Islet of Langerhans (tissue), 1 donor: ENCODE data around the gene ZGRF1.
"Not testable (repeated sequence)": the region's sequence is repeated elsewhere in the genome, so short reads cannot be mapped to it uniquely, and the experiment has no call there.

Source experiments
- FAIRE-seq: peaks from one replicate; lab custom pipeline; 2011; peaks lifted over from hg19 to GRCh38; lab: Jason Lieb, UNC

ZGRF1 gene

DNA sequence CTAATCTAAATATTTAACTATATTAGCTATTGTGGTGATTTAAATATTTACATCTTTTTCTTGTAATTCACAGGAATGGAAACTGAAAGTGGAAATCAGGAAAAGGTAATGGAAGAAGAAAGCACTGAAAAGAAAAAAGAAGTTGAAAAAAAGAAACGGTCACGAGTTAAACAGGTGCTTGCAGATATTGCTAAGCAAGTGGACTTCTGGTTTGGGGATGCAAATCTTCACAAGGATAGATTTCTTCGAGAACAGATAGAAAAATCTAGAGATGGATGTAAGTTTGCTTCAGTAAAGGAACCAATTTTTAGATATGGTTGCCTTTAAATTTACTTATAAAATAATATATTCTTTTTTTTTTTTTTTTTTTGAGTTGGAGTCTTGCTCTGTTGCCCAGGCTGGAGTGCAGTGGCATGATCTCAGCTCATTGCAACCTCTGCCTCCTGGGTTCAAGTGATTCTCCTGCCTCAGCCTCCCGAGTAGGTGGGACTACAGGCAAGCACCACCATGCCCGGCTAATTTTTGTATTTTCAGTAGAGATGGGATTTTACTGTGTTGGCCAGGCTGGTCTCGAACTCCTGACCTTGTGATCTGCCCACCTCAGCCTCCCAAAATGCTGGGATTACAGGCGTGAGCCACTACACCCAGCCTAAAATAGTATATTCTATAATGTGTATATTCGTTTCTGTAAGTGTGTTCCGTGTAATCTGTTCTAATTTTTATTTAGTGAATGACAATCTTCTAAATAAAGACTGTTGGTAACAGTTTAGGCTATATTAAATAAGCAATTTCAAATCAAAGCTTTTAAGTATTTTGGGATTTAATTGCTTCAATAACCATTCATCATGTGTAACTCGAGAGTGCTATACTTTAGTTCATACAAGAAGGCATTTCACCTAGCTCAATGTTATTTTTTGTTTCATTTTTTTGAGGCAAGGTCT, 8.2 kb upstream of the ZGRF1 start:
- not testable (repeated sequence) for FAIRE-seq

DNA sequence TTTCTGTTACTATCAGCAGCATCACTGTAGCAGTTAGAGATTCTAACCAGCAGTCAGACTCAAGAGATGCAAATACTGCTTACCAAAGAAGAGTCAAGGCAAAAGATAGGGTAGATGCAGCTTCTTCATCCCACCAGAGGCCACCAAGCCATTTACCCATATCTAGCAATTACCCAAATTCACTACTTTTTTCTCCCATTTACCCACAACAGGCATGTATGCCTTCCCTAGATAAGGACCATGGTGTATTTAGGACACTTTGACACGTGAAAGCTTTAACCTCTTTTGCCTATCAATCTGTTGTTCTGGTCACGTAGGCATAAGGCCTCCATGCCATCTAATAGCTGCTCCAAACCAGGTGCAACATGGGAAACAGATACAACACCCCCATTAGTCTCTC, 5.8 kb upstream of the ZGRF1 start:
- no peak for FAIRE-seq

DNA sequence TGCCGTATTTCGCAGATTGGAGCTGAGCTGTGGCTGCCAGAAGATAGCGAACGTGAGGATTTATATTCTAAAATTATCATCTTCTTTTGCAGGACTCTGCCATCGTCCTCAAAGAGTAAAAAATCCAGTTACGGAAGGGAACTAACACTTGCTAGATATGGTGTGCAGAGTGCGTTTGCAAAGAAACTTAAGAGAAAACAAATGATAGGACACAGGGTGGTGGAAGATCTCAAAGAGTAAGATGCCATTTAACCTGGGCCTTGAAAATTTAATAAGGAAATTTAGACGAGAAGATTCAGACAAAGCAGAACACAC, 800 bp upstream of the ZGRF1 start:
- no peak for FAIRE-seq

DNA sequence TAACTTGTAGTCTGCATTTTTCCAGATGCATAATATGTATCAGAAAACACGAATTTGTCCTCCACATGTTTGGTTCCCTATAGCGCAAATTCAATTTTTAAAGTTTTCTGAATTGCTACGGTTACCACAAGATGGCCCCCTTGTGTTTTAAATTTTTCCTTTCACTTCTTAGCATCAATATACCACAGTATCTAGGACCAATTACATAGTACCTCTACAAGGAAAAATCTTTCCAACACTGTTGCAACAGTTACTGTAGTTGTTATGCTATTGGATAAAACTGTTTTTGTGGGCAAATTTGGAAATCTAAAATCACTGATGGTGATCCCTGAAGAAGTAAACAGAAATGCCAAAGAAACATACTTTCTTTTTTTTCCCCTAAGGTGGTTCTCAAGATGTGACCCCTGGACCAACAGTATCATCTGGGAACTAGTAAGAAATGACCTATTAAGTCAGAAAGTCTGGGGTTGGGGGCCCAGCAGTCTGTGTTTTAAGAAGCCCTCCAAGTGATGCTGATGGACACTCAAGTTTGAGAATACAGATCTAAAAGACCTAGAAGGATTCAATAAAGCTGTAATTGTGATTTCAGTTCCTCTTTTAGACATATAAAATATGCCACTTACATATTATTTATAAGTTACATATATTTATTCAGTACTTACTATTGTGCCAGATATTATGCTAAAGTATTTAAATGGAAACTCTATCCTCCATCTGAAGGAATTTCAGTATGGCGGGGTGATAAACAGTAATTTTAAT, 3.1 kb downstream of the ZGRF1 start:
- no peak for FAIRE-seq

DNA sequence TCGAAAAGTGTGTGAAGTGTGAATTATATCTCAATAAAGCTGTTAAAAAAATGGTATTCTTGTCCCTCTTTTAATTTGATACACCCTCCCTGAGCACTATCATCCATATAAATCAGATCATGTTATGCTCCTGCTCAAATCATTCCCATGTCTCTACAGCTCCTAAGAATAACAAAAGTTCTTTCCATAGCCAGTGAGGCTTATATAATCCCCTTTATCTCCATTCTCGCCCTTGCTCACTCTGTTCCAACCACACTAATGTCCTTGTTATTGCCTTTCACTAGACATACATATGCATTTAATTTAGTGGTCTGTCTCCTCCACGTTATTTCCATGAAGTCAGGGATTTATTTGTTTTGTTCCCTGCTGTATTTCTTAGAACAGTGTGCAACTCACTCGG, 10.5 kb downstream of the ZGRF1 start:
- FAIRE-seq = no peak

DNA sequence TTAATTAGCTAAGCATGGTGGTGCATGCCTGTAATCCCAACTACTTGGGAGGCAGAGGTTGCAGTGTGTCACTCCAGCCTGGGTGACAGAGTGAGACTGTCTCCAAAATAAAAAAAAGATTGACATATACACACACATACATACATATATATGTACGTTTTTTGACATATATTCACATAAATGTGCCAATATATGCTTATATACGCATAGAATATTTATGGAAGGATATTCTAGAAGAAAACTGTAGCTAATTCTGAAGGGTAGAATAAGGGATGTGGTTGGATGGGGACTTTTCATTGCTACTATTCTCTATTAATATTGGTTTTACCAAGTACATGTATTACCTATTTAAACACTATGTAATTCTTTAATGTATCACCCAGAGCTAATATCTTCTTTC, 19.7 kb downstream of the ZGRF1 start:
- no peak for FAIRE-seq

- not testable (repeated sequence) for FAIRE-seq
Measured at GRCh38 chr4:112612814-112613213, 23.9 kb downstream of the ZGRF1 start.

DNA sequence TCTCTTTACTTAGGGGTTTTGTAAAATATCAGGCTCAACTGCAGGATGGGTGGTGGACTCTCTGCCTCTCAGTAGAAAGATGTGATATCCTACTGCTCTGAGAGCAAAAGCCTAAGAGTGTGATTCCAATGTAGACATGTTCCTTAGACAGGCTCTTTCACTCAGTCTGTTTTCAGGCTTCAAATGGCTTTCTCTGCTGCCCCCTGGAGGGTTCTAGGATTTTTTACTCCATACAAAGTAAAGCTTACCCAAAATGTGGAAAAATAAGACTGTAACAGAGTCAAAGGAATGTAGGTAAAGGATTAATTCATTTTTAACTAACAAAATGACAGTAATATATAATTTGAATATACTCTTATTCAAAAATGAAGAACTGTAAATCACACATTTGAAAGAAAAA, 32.1 kb downstream of the ZGRF1 start:
- FAIRE-seq = peak; percentile 75

DNA sequence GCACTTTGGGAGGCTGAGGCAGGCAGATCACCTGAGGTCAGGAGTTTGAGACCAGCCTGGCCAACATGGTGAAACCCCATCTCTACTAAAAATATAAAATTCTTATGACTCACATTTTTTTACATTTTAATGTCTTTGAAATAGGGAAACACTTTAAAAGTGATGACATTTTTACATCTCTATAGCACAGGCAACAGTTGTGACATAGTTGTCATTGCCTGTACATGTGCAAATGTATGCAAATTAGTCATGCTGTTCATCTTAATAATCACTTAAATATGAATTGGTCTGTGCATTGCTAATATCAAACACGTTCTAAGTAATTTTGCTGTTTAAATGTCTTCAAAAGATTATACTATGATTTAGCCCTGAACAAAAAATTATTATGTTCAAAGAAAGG, 41.7 kb downstream of the ZGRF1 start:
- no peak for FAIRE-seq

- FAIRE-seq = no peak
Measured at GRCh38 chr4:112593438-112594133, 43.1 kb downstream of the ZGRF1 start.

DNA sequence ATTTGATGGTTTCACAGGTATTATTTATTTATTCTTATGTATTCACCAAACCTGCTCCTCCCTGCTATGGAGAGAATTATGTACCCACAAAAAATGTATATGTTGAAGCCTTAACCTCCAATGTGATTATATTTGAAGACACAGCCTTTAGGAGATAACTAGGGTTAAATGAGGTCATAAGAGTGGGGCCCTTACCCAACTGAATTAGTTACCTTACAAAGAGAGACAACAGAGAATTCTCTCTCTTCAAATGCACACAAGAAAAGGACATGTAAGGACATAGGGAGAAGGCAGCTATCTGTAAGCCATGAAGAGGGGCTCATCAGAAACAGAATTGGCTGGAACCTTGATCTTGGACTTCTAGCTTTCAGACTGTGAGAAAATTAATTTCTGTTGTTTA, 44.0 kb downstream of the ZGRF1 start:
- FAIRE-seq = no peak

- FAIRE-seq = no peak
Measured at GRCh38 chr4:112591593-112591992, 45.1 kb downstream of the ZGRF1 start.

DNA sequence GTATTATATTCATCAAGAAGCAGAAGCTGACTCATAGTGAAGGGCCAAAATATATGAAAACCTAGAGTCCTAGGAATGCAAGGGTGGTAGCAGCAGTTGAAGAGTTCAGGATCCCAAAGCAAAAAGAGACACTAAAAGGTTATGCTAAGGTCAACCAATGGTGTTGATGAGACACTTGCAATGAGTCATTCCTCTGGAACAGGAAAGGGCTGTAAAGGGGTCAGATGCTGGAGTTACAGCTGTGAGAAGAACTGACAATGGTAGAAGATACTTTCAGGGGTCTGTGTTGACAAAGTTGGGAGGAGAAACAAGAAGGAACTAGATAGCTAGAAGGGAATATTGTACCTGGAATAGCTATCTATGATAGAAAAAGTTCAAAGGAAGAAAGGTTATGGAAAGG, 47.5 kb downstream of the ZGRF1 start:
- no peak for FAIRE-seq

DNA sequence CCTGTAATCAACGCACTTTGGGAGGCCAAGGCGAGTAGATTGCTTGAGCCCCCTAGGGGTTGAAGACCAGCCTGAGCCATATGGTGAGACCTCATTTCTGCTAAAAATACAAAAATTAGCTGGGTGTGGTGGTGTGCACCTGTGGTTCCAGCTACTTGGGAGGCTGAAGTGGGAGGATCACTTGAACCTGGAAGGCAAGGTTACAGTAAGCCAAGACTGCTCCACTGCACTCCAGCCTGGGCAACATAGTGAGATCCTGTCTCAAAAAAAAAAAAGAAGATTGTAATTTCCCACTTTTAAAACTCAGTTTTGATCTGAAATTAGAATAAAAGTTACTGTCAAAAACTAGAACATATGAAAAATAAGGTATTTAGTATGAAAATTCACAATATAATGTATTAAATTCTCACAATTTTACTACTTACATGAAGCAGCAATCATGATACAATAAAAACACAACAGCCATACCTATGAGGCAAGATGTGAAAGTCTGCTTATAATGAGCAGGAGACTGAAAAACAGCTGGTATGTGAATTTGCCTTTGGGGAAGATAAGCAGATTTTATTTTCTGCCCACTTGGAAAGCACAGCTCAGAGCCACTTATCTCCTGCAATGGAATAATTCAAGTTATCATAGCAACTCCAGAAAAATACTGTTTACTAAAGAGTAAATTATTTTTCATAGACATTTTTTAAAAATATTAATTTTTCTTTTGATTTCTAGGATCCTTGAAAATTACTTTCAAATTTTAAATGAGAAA, 50.6 kb downstream of the ZGRF1 start:
- FAIRE-seq = no peak

DNA sequence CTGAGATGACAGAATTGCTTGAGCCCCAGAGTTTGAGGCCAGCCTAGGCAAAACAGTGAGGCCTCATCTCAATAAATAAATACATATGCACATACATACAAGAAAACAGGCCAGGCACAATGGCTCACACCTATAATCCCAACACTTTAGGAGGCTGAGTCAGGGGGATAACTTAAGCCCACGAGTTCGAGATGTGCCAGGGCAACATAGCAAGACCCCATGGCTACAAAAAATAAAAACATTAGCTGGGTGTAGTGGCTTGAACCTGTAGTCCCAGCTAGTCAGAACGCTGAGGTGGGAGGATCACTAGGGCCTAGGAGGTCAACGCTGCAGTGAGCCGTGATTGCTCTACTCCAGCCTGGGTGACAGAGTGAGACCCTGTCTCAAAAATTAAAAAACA, 69.2 kb downstream of the ZGRF1 start:
- no peak for FAIRE-seq

DNA sequence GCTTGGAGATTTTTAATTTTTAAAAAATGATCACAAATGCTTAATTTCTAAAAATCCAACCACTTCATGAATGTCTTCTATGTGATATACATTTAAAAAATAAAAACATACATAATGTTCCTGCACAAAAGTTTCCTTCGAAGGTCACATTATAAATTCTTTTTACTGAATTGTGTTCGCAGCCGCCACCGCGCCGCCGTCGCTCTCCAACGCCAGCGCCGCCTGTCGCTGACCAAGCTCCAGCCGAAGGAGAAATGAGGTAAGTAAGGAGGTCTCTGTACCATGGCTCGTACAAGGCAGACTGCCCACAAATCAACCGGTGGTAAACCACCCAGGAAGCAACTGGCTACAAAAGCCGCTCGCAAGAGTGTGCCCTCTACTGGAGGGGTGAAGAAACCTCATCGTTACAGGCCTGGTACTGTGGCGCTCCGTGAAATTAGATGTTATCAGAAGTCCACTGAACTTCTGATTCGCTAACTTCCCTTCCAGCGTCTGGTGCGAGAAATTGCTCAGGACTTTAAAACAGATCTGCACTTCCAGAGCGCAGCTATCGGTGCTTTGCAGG, 71.9 kb downstream of the ZGRF1 start:
- FAIRE-seq = no peak

DNA sequence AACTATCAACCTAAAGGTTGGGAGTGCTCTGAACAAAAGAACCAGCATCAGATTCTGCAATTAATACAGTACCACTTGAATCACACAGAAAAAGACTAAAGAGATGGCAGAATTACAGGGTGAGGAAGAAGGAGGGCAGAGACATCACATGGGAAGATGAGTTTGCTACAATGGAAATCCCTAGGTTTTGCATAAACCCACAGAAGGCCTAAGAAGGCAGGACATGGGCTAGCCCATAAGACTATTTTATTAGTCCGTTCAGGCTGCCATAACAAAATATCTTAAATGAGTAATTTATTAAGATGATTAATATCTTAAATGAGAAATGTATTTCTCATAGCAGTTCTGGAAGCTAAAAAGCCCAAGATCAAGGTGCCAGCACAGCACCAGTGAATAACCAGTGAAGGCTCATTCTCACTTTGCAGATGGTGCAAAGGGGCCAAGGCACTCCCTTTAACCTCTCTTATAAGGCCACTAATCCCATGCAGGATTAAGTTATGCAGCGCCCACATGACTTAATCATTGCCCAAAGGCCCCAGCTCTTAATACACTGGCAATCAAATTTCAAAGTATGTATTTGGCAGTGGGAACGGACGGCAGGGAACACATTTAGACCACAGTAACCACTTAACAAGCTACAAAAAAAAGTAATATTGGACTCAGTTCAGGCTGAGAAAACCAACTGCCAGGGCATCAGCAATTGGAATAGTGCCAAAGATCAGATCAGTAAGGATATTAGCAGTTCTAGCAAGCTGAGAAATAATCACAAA, 73.1 kb downstream of the ZGRF1 start:
- no peak for FAIRE-seq

DNA sequence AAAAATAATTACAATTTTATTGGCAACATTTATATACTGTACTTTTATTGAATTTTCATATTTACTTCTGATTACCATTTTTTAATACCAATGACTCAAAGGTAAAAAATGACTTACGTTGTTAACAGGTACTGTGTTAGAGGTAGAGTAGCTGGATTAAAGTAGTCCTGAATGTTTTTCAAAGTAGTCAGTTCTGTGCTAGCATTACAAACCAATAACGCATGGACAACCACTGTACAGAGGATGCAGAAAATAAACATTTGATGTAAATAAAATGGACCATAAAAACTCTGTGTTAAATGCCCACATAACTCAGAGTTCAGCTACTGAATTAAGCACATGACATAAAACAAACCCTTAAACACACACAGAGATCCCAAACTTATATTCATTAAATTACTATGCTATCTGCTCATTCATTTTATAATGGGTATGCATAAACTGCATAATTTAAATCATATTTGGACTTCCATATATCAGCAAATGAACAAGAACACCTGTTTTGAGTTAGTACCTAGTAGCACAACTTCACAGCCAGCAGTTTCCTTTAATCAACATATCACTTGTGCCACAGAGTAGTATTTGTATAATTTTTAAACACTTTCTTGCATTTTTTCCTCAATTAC, 74.3 kb downstream of the ZGRF1 start:
- no peak for FAIRE-seq

DNA sequence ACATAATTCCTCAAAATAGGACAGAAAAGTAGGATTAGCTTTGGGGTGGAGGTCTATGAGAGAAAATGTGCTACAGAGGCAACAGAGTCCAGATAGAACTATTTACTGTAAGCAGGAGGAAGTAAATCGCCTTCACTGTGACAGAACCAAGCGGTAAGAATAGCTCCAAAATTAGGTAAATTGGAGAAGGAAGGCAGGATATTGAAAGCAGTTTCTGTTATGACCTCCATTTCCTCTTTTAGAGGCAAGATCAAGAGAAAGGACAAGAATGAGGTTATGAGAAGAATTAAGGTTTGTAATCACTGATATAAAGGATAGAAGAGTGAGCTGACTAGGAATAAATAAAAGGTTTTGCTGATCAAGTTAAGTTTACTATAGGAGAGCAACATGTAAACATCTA, 76.6 kb downstream of the ZGRF1 start:
- no peak for FAIRE-seq

DNA sequence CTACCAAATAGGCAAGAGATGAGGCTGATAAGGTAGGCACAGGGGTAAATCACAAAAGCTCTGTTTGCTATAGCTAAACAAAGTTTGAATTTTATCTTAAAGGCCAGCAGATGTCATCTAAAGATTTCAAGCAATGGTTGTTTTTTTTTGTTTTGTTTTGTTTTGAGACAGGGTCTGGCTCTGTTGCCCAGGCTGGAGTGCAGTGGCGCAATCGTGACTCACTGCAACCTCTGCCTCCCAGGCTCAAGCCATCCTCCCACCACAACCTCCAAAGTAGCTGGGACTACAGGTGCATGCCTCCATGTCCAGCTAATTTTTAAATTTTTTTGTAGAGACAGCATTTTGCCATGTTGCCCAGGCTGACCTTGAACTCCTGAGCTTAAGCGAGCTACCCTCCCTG, 77.7 kb downstream of the ZGRF1 start:
- no peak for FAIRE-seq
